ENCODE results near the gene NADK. TPM values are rescaled to one million over a fixed set of nuclear protein-coding genes. Genes with fewer than 3 reads are reported as not detected.
"Not testable (repeated sequence)": the region's sequence is repeated elsewhere in the genome, so short reads cannot be mapped to it uniquely, and the experiment has no call there.

NADK gene
- total RNA-seq, 4 donors from 2014 or later, result 66.4 to 119 (median 82.7) TPM

GRCh38 chr1:1748686-1749321 is 29.5 kb downstream of the NADK start:
- WGBS, result 80% methylated on average over 14 of the region's 18 CpGs
- intact Hi-C loops (cut with DNase I), result no loop called here

GRCh38 chr1:1746566-1746909 is 31.7 kb downstream of the NADK start:
- H3K9me3 ChIP-seq; H3K27me3 ChIP-seq; intact Hi-C loops (cut with DNase I); H3K4me1 ChIP-seq; DNase-seq (ENCODE audit: extremely low spot score): not testable (repeated sequence)
- Histone ChIP-seq H3K36me3 (peaks cover 0 to 12% (median 2%) of the 10 kb centered on the region in 4 donors), H3K27ac (replicated peaks in 1 of 4) (peak overlapping the region; percentile 53 to 92 (median 88)), H3K4me3 (peak overlapping the region in 3 of 4 donors; percentile 47 to 71 (median 63))
- no CpG with 5 or more reads among the region's 35 CpGs for WGBS

More at GRCh38 chr1:1748686-1749321, 29.5 kb downstream of the NADK start:
- peaks cover 10 to 19% (median 18%) of the 10 kb centered on the region in 4 donors for H3K36me3 ChIP-seq
- no peak overlapping the region for H3K4me3 ChIP-seq
- no peaks in the 10 kb centered on the region for H3K4me1 ChIP-seq
- H3K9me3 ChIP-seq, result no peaks in the 10 kb centered on the region
- TF ChIP-seq POLR2A (IDR thresholded peaks at IDR 0.05; ENCODE audit: low read depth) (no peak), POLR2AphosphoS5 (IDR thresholded peaks at IDR 0.05) (no peak), EP300 (IDR thresholded peaks at IDR 0.05) (no peak), CTCF (IDR thresholded peaks at IDR 0.05) (no peak)
- no peaks in the 10 kb centered on the region for H3K27me3 ChIP-seq
- DNase-seq (ENCODE audit: extremely low spot score), result no peak
- H3K27ac ChIP-seq (replicated peaks in 1 of 4), result no peak overlapping the region

GRCh38 chr1:1745651-1746565 is 32.4 kb downstream of the NADK start:
- H3K27me3 ChIP-seq; DNase-seq (ENCODE audit: extremely low spot score); H3K9me3 ChIP-seq; intact Hi-C loops (cut with DNase I): not testable (repeated sequence)
- peak overlapping the region in 3 of 4 donors; percentile 47 to 71 (median 63) for H3K4me3 ChIP-seq
- TF ChIP-seq POLR2AphosphoS5 (IDR thresholded peaks at IDR 0.05) (peak; percentile 81 to 94), CTCF (IDR thresholded peaks at IDR 0.05) (peak in 1 of 3 experiments; percentile 59)
- H3K27ac ChIP-seq (replicated peaks in 1 of 4), result peak overlapping the region; percentile 53 to 92 (median 88)
- peaks cover 0 to 12% (median 2%) of the 10 kb centered on the region in 4 donors for H3K36me3 ChIP-seq
- 0% methylated on average over 28 of the region's 101 CpGs for WGBS
- H3K4me1 ChIP-seq, result peaks cover 0 to 16% (median 0%) of the 10 kb centered on the region in 4 donors

GRCh38 chr1:1742529-1742928 is 35.7 kb downstream of the NADK start:
- 86% methylated on average over 11 of the region's 11 CpGs for WGBS
- H3K4me3 ChIP-seq; H3K27ac ChIP-seq (replicated peaks in 1 of 4); H3K27me3 ChIP-seq; intact Hi-C loops (cut with DNase I); DNase-seq (ENCODE audit: extremely low spot score); H3K9me3 ChIP-seq: not testable (repeated sequence)
- H3K36me3 ChIP-seq, result peaks cover 0 to 20% (median 4%) of the 10 kb centered on the region in 4 donors
- H3K4me1 ChIP-seq, result peaks cover 0 to 21% (median 2%) of the 10 kb centered on the region in 4 donors

GRCh38 chr1:1741013-1741412 is 37.3 kb downstream of the NADK start:
- peaks cover 0 to 21% (median 2%) of the 10 kb centered on the region in 4 donors for H3K4me1 ChIP-seq
- 68% methylated on average over 11 of the region's 12 CpGs for WGBS
- intact Hi-C loops (cut with DNase I); H3K9me3 ChIP-seq; H3K27me3 ChIP-seq; DNase-seq (ENCODE audit: extremely low spot score); H3K4me3 ChIP-seq: not testable (repeated sequence)
- H3K36me3 ChIP-seq, result peaks cover 0 to 29% (median 6%) of the 10 kb centered on the region in 4 donors
- TF ChIP-seq POLR2AphosphoS5 (IDR thresholded peaks at IDR 0.05), result peak in 1 of 2 donors; percentile 72
- H3K27ac ChIP-seq (replicated peaks in 1 of 4), result peak overlapping the region in 3 of 4 donors; percentile 55 to 65 (median 61)

GRCh38 chr1:1738799-1739337 is 39.4 kb downstream of the NADK start:
- H3K9me3 ChIP-seq; intact Hi-C loops (cut with DNase I); DNase-seq (ENCODE audit: extremely low spot score); H3K27ac ChIP-seq (replicated peaks in 1 of 4); H3K4me3 ChIP-seq; H3K27me3 ChIP-seq: not testable (repeated sequence)
- Histone ChIP-seq H3K4me1 (peaks cover 0 to 21% (median 2%) of the 10 kb centered on the region in 4 donors), H3K36me3 (peaks cover 0 to 40% (median 14%) of the 10 kb centered on the region in 4 donors)
- no CpG with 5 or more reads among the region's 22 CpGs for WGBS

- H3K4me3 ChIP-seq; intact Hi-C loops (cut with DNase I); H3K9me3 ChIP-seq; DNase-seq (ENCODE audit: extremely low spot score); H3K27me3 ChIP-seq; H3K27ac ChIP-seq (replicated peaks in 1 of 4): not testable (repeated sequence)
- H3K36me3 ChIP-seq, result peaks cover 4 to 46% (median 22%) of the 10 kb centered on the region in 4 donors
- peaks cover 0 to 16% (median 2%) of the 10 kb centered on the region in 4 donors for H3K4me1 ChIP-seq
- WGBS, result 94% methylated on average over 9 of the region's 44 CpGs
Measured at GRCh38 chr1:1737675-1738590, 40.3 kb downstream of the NADK start.

Data from esophagus muscularis mucosa (tissue), 4 donors.